Fibroblast of the conjunctiva (primary cell): ENCODE measurements around the gene TBC1D2.
A peak's percentile ranks its signal among the peaks of the same experiment; 100 is the strongest.

Experiments used
- DNase-seq: peaks from one replicate; pipeline ENCODE4 v3.0.0-alpha.2; 2010; ENCODE audit warnings: low read depth

TBC1D2 gene

GRCh38 chr9:98241357-98242300, 13.8 kb downstream of the TBC1D2 start:
- DNase-seq, result no peak

GRCh38 chr9:98240475-98240874, 15.0 kb downstream of the TBC1D2 start:
- no peak for DNase-seq

GRCh38 chr9:98236901-98237487, 18.5 kb downstream of the TBC1D2 start:
- DNase-seq, result no peak

GRCh38 chr9:98235126-98235525, 20.3 kb downstream of the TBC1D2 start:
- DNase-seq, result no peak

GRCh38 chr9:98234245-98234825, 21.1 kb downstream of the TBC1D2 start:
- no peak for DNase-seq

GRCh38 chr9:98232926-98233325, 22.5 kb downstream of the TBC1D2 start:
- no peak for DNase-seq

- peak; percentile 72 for DNase-seq
Observed at GRCh38 chr9:98231770-98232478, 23.5 kb downstream of the TBC1D2 start.

GRCh38 chr9:98230789-98231188, 24.7 kb downstream of the TBC1D2 start:
- no peak for DNase-seq

- DNase-seq, result no peak
Observed at GRCh38 chr9:98230304-98230703, 25.1 kb downstream of the TBC1D2 start.

- no peak for DNase-seq
Observed at GRCh38 chr9:98229620-98230019, 25.8 kb downstream of the TBC1D2 start.

GRCh38 chr9:98229090-98229395, 26.4 kb downstream of the TBC1D2 start:
- DNase-seq, result no peak

- no peak for DNase-seq
Observed at GRCh38 chr9:98228392-98229089, 26.9 kb downstream of the TBC1D2 start.

- DNase-seq, result no peak
Observed at GRCh38 chr9:98227883-98228282, 27.6 kb downstream of the TBC1D2 start.

GRCh38 chr9:98226957-98227356, 28.5 kb downstream of the TBC1D2 start:
- no peak for DNase-seq

GRCh38 chr9:98226516-98226915, 28.9 kb downstream of the TBC1D2 start:
- no peak for DNase-seq

GRCh38 chr9:98225015-98225442, 30.4 kb downstream of the TBC1D2 start:
- no peak for DNase-seq

GRCh38 chr9:98222885-98223691, 32.4 kb downstream of the TBC1D2 start:
- DNase-seq, result peak; percentile 87

- no peak for DNase-seq
Observed at GRCh38 chr9:98220911-98221310, 34.5 kb downstream of the TBC1D2 start.

- no peak for DNase-seq
Observed at GRCh38 chr9:98219794-98220370, 35.6 kb downstream of the TBC1D2 start.

GRCh38 chr9:98219364-98219716, 36.1 kb downstream of the TBC1D2 start:
- no peak for DNase-seq
